Lower lobe of right lung (tissue), 2 donors: ENCODE measurements around the gene CDPF1. TPM values are rescaled to one million over a fixed set of nuclear protein-coding genes. Genes with fewer than 3 reads are reported as not detected.

ENCODE experiments used
- ATAC-seq, 2 donors: fragments of 200-7000 bp; cut with Tn5 transposase; one replicate each; pipeline ENCODE4 v1.9.1; 2020 to 2022; ENCODE audit warnings: mild to moderate bottlenecking in 2 of 2, moderate library complexity in 2 of 2
- DNase-seq: peaks from one replicate; pipeline ENCODE4 v3.0.0-alpha.2; 2020
- H3K27ac ChIP-seq: fragments of 200-600 bp; one replicate; pipeline ENCODE4 v1.8.0; 2022
- H3K27me3 ChIP-seq: fragments of 200-600 bp; one replicate; pipeline ENCODE4 v1.8.0; 2022; ENCODE audit warnings: low read depth
- H3K36me3 ChIP-seq: fragments of 200-600 bp; one replicate; pipeline ENCODE4 v1.8.0; 2022; ENCODE audit warnings: mild to moderate bottlenecking
- H3K4me1 ChIP-seq: fragments of 200-600 bp; one replicate; pipeline ENCODE4 v1.8.0; 2022
- H3K4me3 ChIP-seq: fragments of 200-600 bp; one replicate; pipeline ENCODE4 v1.8.0; 2022; ENCODE audit warnings: mild to moderate bottlenecking
- H3K9me3 ChIP-seq: fragments of 200-600 bp; one replicate; pipeline ENCODE4 v1.8.0; 2022
- CTCF ChIP-seq: fragments of 200-600 bp; IDR thresholded peaks from one replicate; pipeline ENCODE4 v1.8.0; 2022; ENCODE audit warnings: antibody characterized with exemption, mild to moderate bottlenecking
- intact Hi-C: fragments of 100-400 bp; cut with DNase I; formaldehyde crosslinking; loops from one replicate; pipeline ENCODE4 v1.11.0; 2022
- total RNA-seq: library from RNA; stranded (reverse); fragmentation: NEBNext Ultra II Directional; extraction: Animal tissue kit (Norgen Biotek cat#: 25700); gene quantifications from one replicate; pipeline ENCODE4 v1.2.1, GENCODE V29; 2021
- donor health status: DM: no; HTN: yes; CAD: no; lungs with severe emphysema.

The CDPF1 gene
- total RNA-seq, 1 donor from 2014 or later: 7.1 TPM

- no peak for TF ChIP-seq CTCF
These were observed 24.3 kb upstream of the CDPF1 start for GRCh38 chr22:46274381-46274780.

DNA sequence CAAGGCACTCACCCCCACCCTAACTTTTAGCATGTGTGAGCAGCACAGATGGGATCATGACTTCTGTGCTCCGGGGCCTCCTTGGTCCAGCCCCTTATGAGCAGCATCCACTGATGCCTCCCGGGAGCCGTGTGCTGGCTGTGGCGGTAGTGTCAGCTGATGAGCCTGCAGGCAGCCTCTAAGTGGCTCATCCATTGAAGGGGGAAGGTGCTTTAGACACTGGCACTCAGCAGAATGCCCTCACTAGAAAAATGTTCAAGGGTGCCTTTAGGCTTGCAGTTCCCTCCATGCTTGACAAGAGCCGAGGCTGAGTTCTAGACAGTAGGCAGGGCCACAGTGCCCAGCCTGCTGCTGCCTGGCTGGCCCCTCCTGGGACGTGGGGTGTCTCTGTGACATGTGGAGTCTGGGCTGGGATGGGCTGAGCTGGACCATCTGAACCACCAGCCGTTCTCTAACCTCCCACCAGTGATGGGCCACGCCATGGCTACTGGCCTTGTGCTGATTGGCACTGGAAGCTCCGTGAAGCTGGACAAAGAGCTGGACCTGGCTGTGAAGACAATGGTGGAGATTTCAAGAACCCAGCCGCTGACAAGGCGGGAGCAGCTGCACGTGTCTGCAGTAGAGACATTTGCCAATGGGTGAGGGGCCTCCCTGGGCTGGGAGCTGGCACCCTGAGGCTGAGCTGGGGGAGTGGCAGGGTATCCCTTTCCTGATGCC, 23.5 kb upstream of the CDPF1 start:
- TF ChIP-seq CTCF: no peak
- Histone ChIP-seq H3K4me1 (peaks cover 12% of the 10 kb centered on the region), H3K9me3 (no peaks in the 10 kb centered on the region), H3K4me3 (no peak overlapping the region), H3K36me3 (peaks cover 66% of the 10 kb centered on the region), H3K27ac (no peak overlapping the region), H3K27me3 (no peaks in the 10 kb centered on the region)
- DNase-seq (no peak), ATAC-seq (no peak)
- intact Hi-C loops: no loop called here

More at GRCh38 chr22:46274381-46274780, 24.3 kb upstream of the CDPF1 start:
- peaks cover 74% of the 10 kb centered on the region for H3K36me3 ChIP-seq
- DNase-seq (no peak), ATAC-seq (no peak)
- H3K4me3 ChIP-seq: no peak overlapping the region
- peaks cover 4% of the 10 kb centered on the region for H3K4me1 ChIP-seq
- H3K27ac ChIP-seq: no peak overlapping the region
- H3K27me3 ChIP-seq: no peaks in the 10 kb centered on the region
- no peaks in the 10 kb centered on the region for H3K9me3 ChIP-seq
- intact Hi-C loops: no loop called here

- no peak for ATAC-seq
- Histone ChIP-seq H3K4me3 (no peak overlapping the region), H3K27ac (no peak overlapping the region), H3K36me3 (peaks cover 59% of the 10 kb centered on the region), H3K4me1 (peaks cover 18% of the 10 kb centered on the region), H3K9me3 (no peaks in the 10 kb centered on the region), H3K27me3 (no peaks in the 10 kb centered on the region)
- no peak for TF ChIP-seq CTCF
- DNase-seq: no peak
- intact Hi-C loops: no loop called here
These were observed 22.8 kb upstream of the CDPF1 start for GRCh38 chr22:46272762-46273431.

DNA sequence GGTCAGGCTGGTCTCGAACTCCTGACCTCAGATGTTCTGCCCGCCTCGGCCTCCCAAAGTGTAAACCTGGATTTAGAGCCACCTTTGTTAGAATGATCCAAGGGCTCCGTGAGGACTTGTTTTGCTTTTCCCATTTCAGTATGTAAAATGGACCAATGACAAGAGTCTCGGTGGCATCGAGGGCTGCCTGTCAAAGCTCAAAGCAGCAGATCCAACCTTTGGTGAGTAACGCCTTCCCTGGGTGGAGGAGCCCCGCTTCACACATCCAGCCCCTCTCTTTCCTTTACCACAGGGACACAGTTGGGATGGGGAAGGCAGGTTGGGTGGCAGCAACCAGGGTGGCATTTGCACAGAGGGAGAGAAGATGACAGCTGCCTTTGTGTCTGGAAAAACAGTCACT, 22.1 kb upstream of the CDPF1 start:
- no peak overlapping the region for H3K27ac ChIP-seq
- H3K4me1 ChIP-seq: peaks cover 20% of the 10 kb centered on the region
- no peak for TF ChIP-seq CTCF
- intact Hi-C loops: no loop called here
- H3K9me3 ChIP-seq: no peaks in the 10 kb centered on the region
- DNase-seq: no peak
- no peaks in the 10 kb centered on the region for H3K27me3 ChIP-seq
- H3K4me3 ChIP-seq: no peak overlapping the region
- H3K36me3 ChIP-seq: peaks cover 52% of the 10 kb centered on the region
- no peak for ATAC-seq

GRCh38 chr22:46269564-46269963, 19.5 kb upstream of the CDPF1 start:
- DNase-seq (no peak), ATAC-seq (peak in 1 of 2 donors; percentile 4)
- H3K27me3 ChIP-seq: no peaks in the 10 kb centered on the region
- no peak overlapping the region for H3K4me3 ChIP-seq
- H3K4me1 ChIP-seq: peaks cover 25% of the 10 kb centered on the region
- no peak for TF ChIP-seq CTCF
- peaks cover 30% of the 10 kb centered on the region for H3K36me3 ChIP-seq
- no peaks in the 10 kb centered on the region for H3K9me3 ChIP-seq
- intact Hi-C loops: no loop called here
- H3K27ac ChIP-seq: peak overlapping the region; percentile 8
